Measurements from ENCODE around the gene METTL1. TPM values are rescaled to one million over a fixed set of nuclear protein-coding genes. Genes with fewer than 3 reads are reported as not detected.
"Not testable (repeated sequence)": the region's sequence is repeated elsewhere in the genome, so short reads cannot be mapped to it uniquely, and the experiment has no call there.

The METTL1 gene
- polyA plus RNA-seq, 10 donors: 19.5 to 28.7 (median 25.8) TPM

GRCh38 chr12:57802607-57803006, 30.7 kb upstream of the METTL1 start:
- no peak for DNase-seq

GRCh38 chr12:57800965-57801364, 29.1 kb upstream of the METTL1 start:
- DNase-seq: no peak

- DNase-seq: no peak
Measured at GRCh38 chr12:57797933-57798332, 26.0 kb upstream of the METTL1 start.

GRCh38 chr12:57796996-57797395, 25.1 kb upstream of the METTL1 start:
- no peak for DNase-seq

- no peak for DNase-seq
Measured at GRCh38 chr12:57795354-57795753, 23.4 kb upstream of the METTL1 start.

GRCh38 chr12:57793920-57794319, 22.0 kb upstream of the METTL1 start:
- DNase-seq: peak in 1 of 3 donors; percentile 49

- DNase-seq: no peak
Measured at GRCh38 chr12:57783861-57784260, 12.0 kb upstream of the METTL1 start.

GRCh38 chr12:57783466-57783801, 11.5 kb upstream of the METTL1 start:
- no peak for DNase-seq

- DNase-seq: peak; percentile 94 to 97 (median 96)
Measured at GRCh38 chr12:57782608-57783465, 10.9 kb upstream of the METTL1 start, which contains the start of gene TSFM. Gene TSFM (plus strand): TSS chr12:57782787. CDS start chr12:57782802, 15 bp downstream.

GRCh38 chr12:57782243-57782607, 10.3 kb upstream of the METTL1 start:
- no peak for DNase-seq

- no peak for DNase-seq
Measured at GRCh38 chr12:57781801-57782200, 9.9 kb upstream of the METTL1 start.

GRCh38 chr12:57781244-57781643, 9.3 kb upstream of the METTL1 start:
- DNase-seq: no peak

- DNase-seq: no peak
Measured at GRCh38 chr12:57780284-57780897, 8.5 kb upstream of the METTL1 start.

- no peak for DNase-seq
Measured at GRCh38 chr12:57779736-57780135, 7.8 kb upstream of the METTL1 start.

- DNase-seq: no peak
Measured at GRCh38 chr12:57777911-57778310, 6.0 kb upstream of the METTL1 start.

- DNase-seq: no peak
Measured at GRCh38 chr12:57777367-57777766, 5.5 kb upstream of the METTL1 start.

GRCh38 chr12:57776247-57776587, 4.3 kb upstream of the METTL1 start:
- DNase-seq: no peak

GRCh38 chr12:57775563-57776246, 3.8 kb upstream of the METTL1 start:
- no peak for DNase-seq

GRCh38 chr12:57775044-57775443, 3.1 kb upstream of the METTL1 start:
- no peak for DNase-seq

GRCh38 chr12:57774634-57775033, 2.7 kb upstream of the METTL1 start:
- not testable (repeated sequence) for DNase-seq

- peak; percentile 52 to 76 (median 69) for DNase-seq
Measured at GRCh38 chr12:57772429-57773322, 771 bp upstream of the METTL1 start, which contains the start of gene EEF1AKMT3. Gene EEF1AKMT3 (plus strand): TSS chr12:57772614. CDS start chr12:57772725, 111 bp downstream.

Data from muscle of back (tissue), 11 donors.